ENCODE data around the gene PIN1.

PIN1 gene

DNA sequence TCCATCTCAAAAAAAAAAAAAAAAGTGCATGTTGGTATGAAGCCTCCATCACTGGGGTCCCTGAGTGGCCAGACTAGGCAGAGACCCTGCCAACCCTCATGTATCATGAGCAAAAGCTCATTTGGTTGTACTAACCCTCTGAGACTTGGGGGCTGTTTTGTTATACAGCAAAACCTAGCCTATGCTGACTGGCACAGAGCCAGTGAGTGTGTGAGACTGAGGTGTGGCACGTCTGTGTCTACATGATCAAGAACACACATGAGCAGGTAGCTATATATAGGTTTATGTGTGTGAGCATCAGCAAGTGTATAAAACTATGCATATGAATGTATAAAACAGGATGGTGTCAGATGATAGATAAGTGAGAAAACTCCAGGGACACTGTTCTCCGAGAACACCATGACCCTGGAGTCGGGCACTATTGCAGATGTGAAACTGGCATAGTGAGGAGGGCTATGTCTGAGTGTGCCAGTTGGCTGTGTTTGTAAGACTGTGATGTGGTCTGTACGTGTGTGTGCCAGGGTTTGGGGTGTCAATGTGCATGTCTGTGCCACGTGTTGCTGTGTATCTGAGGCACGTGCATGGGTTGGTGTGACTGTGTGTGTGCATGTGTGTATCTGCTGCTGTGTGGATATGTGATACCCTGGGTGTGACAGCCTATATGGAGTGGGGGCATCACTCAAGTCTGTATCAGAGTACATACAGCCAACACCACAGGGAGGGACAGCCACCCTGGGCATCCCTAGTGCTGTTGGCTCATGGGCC is 56.7 kb downstream of the PIN1 start:
- H3K4me3 ChIP-seq (ENCODE audit: control insufficient read depth, low read depth, low read length) = no peak overlapping the region
- TF ChIP-seq, protein P1, sequence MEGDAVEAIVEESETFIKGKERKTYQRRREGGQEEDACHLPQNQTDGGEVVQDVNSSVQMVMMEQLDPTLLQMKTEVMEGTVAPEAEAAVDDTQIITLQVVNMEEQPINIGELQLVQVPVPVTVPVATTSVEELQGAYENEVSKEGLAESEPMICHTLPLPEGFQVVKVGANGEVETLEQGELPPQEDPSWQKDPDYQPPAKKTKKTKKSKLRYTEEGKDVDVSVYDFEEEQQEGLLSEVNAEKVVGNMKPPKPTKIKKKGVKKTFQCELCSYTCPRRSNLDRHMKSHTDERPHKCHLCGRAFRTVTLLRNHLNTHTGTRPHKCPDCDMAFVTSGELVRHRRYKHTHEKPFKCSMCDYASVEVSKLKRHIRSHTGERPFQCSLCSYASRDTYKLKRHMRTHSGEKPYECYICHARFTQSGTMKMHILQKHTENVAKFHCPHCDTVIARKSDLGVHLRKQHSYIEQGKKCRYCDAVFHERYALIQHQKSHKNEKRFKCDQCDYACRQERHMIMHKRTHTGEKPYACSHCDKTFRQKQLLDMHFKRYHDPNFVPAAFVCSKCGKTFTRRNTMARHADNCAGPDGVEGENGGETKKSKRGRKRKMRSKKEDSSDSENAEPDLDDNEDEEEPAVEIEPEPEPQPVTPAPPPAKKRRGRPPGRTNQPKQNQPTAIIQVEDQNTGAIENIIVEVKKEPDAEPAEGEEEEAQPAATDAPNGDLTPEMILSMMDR (IDR thresholded peaks at IDR 0.05; ENCODE audit: control insufficient read depth, insufficient read depth, low read depth, low read length, missing control alignments) = no peak
- no peak for DNase-seq (ENCODE audit: low read depth)
